Fibroblast of lung (primary cell): Measurements from ENCODE around the gene STARD13. TPM values are rescaled to one million over a fixed set of nuclear protein-coding genes. Genes with fewer than 3 reads are reported as not detected.
A peak's percentile ranks its signal among the peaks of the same experiment; 100 is the strongest.

Source experiments
- DNase-seq, 2 donors: peaks; one replicate each; pipeline versions ENCODE4 v3.0.0 to v3.0.0-alpha.2; 2010; ENCODE audit warnings: low read depth in 2 of 2
- H2AFZ ChIP-seq: 2 replicates; pipeline ENCODE4 v1.5.1; 2012; ENCODE audit warnings: low read length, control low read depth, inconsistent platforms
- H3K27ac ChIP-seq: 2 replicates; pipeline ENCODE4 v1.5.1; 2011; ENCODE audit warnings: low read length, control low read depth; ENCODE audit not compliant: insufficient read depth
- H3K27me3 ChIP-seq: 2 replicates; pipeline ENCODE4 v1.5.1; 2011; ENCODE audit warnings: mild to moderate bottlenecking, low read length; ENCODE audit not compliant: control insufficient read depth, insufficient read depth
- H3K36me3 ChIP-seq: 2 replicates; pipeline ENCODE4 v1.5.1; 2011; ENCODE audit warnings: low read length; ENCODE audit not compliant: control insufficient read depth, insufficient read depth
- H3K4me1 ChIP-seq: 2 replicates; pipeline ENCODE4 v1.5.1; 2011; ENCODE audit warnings: low read length; ENCODE audit not compliant: control insufficient read depth, insufficient read depth; ENCODE audit errors: extremely low read depth
- H3K4me2 ChIP-seq: 2 replicates; pipeline ENCODE4 v1.5.1; 2011; ENCODE audit warnings: low read length, control low read depth; ENCODE audit not compliant: insufficient read depth; ENCODE audit errors: extremely low read depth
- H3K4me3 ChIP-seq, 4 experiments: fragments of 200-600 bp in 1 of 4; sonication (generic) in 1 of 4; replicated peaks in 1 of 4; 2 replicates each; pipeline ENCODE4 v1.5.1; 2011 to 2016; ENCODE audit warnings: low read length in 4 of 4, low read depth in 3 of 4, mild to moderate bottlenecking in 3 of 4, control low read depth in 2 of 4, inconsistent platforms in 1 of 4, mixed read lengths in 1 of 4; ENCODE audit not compliant: insufficient read depth in 1 of 4; ENCODE audit errors: control extremely low read depth in 1 of 4
- H3K79me2 ChIP-seq: 2 replicates; pipeline ENCODE4 v1.5.1; 2012; ENCODE audit warnings: mild to moderate bottlenecking, low read length, inconsistent platforms; ENCODE audit not compliant: control insufficient read depth, insufficient read depth
- H3K9ac ChIP-seq: 2 replicates; pipeline ENCODE4 v1.5.1; 2011; ENCODE audit warnings: mild to moderate bottlenecking, low read length, control low read depth; ENCODE audit not compliant: insufficient read depth
- H3K9me3 ChIP-seq: 2 replicates; pipeline ENCODE4 v1.5.1; 2012; ENCODE audit warnings: low read depth, low read length; ENCODE audit not compliant: control insufficient read depth, insufficient read depth
- H4K20me1 ChIP-seq: 2 replicates; pipeline ENCODE4 v1.5.1; 2011; ENCODE audit warnings: low read length; ENCODE audit not compliant: control insufficient read depth, insufficient read depth; ENCODE audit errors: extremely low read depth
- CTCF ChIP-seq, 2 donors: IDR thresholded peaks in 1 of 2; conservative IDR thresholded peaks in 1 of 2; 1 replicate in 1 of 2; 2 replicates in 1 of 2; pipeline ENCODE4 v1.5.1; 2011 to 2012; ENCODE audit warnings: low read length in 2 of 2, control low read depth in 1 of 2, inconsistent platforms in 1 of 2, low read depth in 1 of 2, mild to moderate bottlenecking in 1 of 2
- EZH2 ChIP-seq: IDR thresholded peaks from 2 replicates; pipeline ENCODE4 v1.5.1; 2012; ENCODE audit warnings: low read length, control low read depth, mild to moderate bottlenecking; ENCODE audit errors: missing control alignments
- polyA plus RNA-seq, 2 donors: library from polyadenylated mRNA; depleted of rRNA in 1 of 2; stranded (reverse) in 1 of 2; unstranded in 1 of 2; fragments of >200 nt; gene quantifications; 2 replicates each; pipeline ENCODE4 v1.2.1, GENCODE V29; 2011 to 2012; ENCODE audit warnings: missing spikeins in 1 of 2
- total RNA-seq: library from RNA; depleted of rRNA; stranded (reverse); fragments of >200 nt; gene quantifications from 2 replicates; pipeline ENCODE4 v1.2.1, GENCODE V29; 2014

STARD13 gene
- total and polyA plus RNA-seq, 2 donors (not counting 1 experiment from before 2014, with no cell fraction given), result 25.2 to 44.6 TPM

GRCh38 chr13:33191425-33192210 is 93.9 kb downstream of the STARD13 start:
- Histone ChIP-seq H3K4me1 (peaks cover 23% of the 10 kb centered on the region), H4K20me1 (no peaks in the 10 kb centered on the region), H3K27me3 (no peaks in the 10 kb centered on the region), H3K36me3 (no peaks in the 10 kb centered on the region), H3K4me2 (no peak overlapping the region), H3K79me2 (peaks cover 68% of the 10 kb centered on the region), H3K9me3 (no peaks in the 10 kb centered on the region), H3K27ac (peak overlapping the region; percentile 62), H3K9ac (no peak overlapping the region), H2AFZ (no peak overlapping the region), H3K4me3 (no peak overlapping the region)
- TF ChIP-seq EZH2, result no peak
- no peak for TF ChIP-seq CTCF (conservative IDR thresholded peaks at IDR 0.05 in 1 of 2, IDR thresholded peaks at IDR 0.05 in 1 of 2; ENCODE audit: low read depth in 1 of 2, low read length in 2 of 2)
- DNase-seq, result peak; percentile 44 to 87

- no peaks in the 10 kb centered on the region for H3K27me3 ChIP-seq
- no peak overlapping the region for H3K4me2 ChIP-seq
- H3K4me3 ChIP-seq, result no peak overlapping the region
- peaks cover 22% of the 10 kb centered on the region for H3K4me1 ChIP-seq
- H3K9me3 ChIP-seq, result no peaks in the 10 kb centered on the region
- H4K20me1 ChIP-seq, result no peaks in the 10 kb centered on the region
- no peak overlapping the region for H3K9ac ChIP-seq
- peaks cover 75% of the 10 kb centered on the region for H3K79me2 ChIP-seq
- H3K36me3 ChIP-seq, result no peaks in the 10 kb centered on the region
- no peak for TF ChIP-seq CTCF (conservative IDR thresholded peaks at IDR 0.05 in 1 of 2, IDR thresholded peaks at IDR 0.05 in 1 of 2; ENCODE audit: low read depth in 1 of 2, low read length in 2 of 2)
- no peak for TF ChIP-seq EZH2
- DNase-seq, result no peak
- peak overlapping the region; percentile 44 for H3K27ac ChIP-seq
- no peak overlapping the region for H2AFZ ChIP-seq
Measured at GRCh38 chr13:33189470-33189869, 96.1 kb downstream of the STARD13 start.

- H3K27me3 ChIP-seq, result no peaks in the 10 kb centered on the region
- no peaks in the 10 kb centered on the region for H3K36me3 ChIP-seq
- TF ChIP-seq EZH2 (no peak), CTCF (conservative IDR thresholded peaks at IDR 0.05 in 1 of 2, IDR thresholded peaks at IDR 0.05 in 1 of 2; ENCODE audit: low read depth in 1 of 2, low read length in 2 of 2) (no peak)
- H3K9ac ChIP-seq, result no peak overlapping the region
- H3K79me2 ChIP-seq, result peaks cover 74% of the 10 kb centered on the region
- H2AFZ ChIP-seq, result no peak overlapping the region
- no peak overlapping the region for H3K4me3 ChIP-seq
- H4K20me1 ChIP-seq, result no peaks in the 10 kb centered on the region
- H3K27ac ChIP-seq, result peak overlapping the region; percentile 65
- H3K4me2 ChIP-seq, result peak overlapping the region; percentile 42
- peak in 1 of 2 donors; percentile 68 for DNase-seq
- peaks cover 16% of the 10 kb centered on the region for H3K4me1 ChIP-seq
- H3K9me3 ChIP-seq, result no peaks in the 10 kb centered on the region
Measured at GRCh38 chr13:33188093-33188882, 97.3 kb downstream of the STARD13 start.
